ENCODE results near the gene SHISAL2A.

The SHISAL2A gene

DNA sequence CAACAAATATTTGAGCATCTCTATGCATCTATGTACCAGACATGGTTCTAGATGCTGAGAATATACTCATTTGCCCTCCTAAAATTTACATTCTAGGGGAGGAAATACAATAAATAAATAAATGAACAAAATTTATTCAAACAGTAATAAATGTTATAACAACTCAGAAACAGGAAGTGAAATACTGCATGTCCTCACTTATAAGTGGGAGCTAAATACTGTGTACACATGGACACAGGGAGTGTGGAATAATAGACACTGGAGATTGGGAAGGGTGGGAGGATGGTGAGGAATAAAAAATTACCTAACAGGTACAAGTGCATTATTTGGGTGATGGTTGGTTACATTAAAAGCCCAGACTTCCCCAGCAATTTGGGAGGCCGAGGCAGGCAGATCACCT lies 60.9 kb downstream of the SHISAL2A start:
- no peak for ATAC-seq
- no peak for TF ChIP-seq ARNTL (CRISPR knock-in tag; IDR thresholded peaks at IDR 0.05; ENCODE audit: borderline replicate concordance, low read depth)
- no peak for TF ChIP-seq OSR1 (CRISPR knock-in tag; IDR thresholded peaks at IDR 0.05)
- no peak for TF ChIP-seq PPARA (CRISPR knock-in tag; IDR thresholded peaks at IDR 0.05; ENCODE audit: borderline replicate concordance)
- TF ChIP-seq, protein P1, sequence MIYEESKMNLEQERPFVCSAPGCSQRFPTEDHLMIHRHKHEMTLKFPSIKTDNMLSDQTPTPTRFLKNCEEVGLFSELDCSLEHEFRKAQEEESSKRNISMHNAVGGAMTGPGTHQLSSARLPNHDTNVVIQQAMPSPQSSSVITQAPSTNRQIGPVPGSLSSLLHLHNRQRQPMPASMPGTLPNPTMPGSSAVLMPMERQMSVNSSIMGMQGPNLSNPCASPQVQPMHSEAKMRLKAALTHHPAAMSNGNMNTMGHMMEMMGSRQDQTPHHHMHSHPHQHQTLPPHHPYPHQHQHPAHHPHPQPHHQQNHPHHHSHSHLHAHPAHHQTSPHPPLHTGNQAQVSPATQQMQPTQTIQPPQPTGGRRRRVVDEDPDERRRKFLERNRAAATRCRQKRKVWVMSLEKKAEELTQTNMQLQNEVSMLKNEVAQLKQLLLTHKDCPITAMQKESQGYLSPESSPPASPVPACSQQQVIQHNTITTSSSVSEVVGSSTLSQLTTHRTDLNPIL (CRISPR knock-in tag; IDR thresholded peaks at IDR 0.05; ENCODE audit: low read depth), result no peak
- TF ChIP-seq ZNF8 (CRISPR knock-in tag; IDR thresholded peaks at IDR 0.05), result no peak
- TF ChIP-seq, protein P2, sequence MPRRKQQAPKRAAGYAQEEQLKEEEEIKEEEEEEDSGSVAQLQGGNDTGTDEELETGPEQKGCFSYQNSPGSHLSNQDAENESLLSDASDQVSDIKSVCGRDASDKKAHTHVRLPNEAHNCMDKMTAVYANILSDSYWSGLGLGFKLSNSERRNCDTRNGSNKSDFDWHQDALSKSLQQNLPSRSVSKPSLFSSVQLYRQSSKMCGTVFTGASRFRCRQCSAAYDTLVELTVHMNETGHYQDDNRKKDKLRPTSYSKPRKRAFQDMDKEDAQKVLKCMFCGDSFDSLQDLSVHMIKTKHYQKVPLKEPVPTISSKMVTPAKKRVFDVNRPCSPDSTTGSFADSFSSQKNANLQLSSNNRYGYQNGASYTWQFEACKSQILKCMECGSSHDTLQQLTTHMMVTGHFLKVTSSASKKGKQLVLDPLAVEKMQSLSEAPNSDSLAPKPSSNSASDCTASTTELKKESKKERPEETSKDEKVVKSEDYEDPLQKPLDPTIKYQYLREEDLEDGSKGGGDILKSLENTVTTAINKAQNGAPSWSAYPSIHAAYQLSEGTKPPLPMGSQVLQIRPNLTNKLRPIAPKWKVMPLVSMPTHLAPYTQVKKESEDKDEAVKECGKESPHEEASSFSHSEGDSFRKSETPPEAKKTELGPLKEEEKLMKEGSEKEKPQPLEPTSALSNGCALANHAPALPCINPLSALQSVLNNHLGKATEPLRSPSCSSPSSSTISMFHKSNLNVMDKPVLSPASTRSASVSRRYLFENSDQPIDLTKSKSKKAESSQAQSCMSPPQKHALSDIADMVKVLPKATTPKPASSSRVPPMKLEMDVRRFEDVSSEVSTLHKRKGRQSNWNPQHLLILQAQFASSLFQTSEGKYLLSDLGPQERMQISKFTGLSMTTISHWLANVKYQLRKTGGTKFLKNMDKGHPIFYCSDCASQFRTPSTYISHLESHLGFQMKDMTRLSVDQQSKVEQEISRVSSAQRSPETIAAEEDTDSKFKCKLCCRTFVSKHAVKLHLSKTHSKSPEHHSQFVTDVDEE (CRISPR knock-in tag; IDR thresholded peaks at IDR 0.05), result no peak
- no peak for TF ChIP-seq ZFP3 (CRISPR knock-in tag; IDR thresholded peaks at IDR 0.05)
- no peak for TF ChIP-seq CSDC2 (CRISPR knock-in tag; IDR thresholded peaks at IDR 0.05)
- TF ChIP-seq, protein P3, sequence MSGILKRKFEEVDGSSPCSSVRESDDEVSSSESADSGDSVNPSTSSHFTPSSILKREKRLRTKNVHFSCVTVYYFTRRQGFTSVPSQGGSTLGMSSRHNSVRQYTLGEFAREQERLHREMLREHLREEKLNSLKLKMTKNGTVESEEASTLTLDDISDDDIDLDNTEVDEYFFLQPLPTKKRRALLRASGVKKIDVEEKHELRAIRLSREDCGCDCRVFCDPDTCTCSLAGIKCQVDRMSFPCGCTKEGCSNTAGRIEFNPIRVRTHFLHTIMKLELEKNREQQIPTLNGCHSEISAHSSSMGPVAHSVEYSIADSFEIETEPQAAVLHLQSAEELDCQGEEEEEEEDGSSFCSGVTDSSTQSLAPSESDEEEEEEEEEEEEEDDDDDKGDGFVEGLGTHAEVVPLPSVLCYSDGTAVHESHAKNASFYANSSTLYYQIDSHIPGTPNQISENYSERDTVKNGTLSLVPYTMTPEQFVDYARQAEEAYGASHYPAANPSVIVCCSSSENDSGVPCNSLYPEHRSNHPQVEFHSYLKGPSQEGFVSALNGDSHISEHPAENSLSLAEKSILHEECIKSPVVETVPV (CRISPR knock-in tag; IDR thresholded peaks at IDR 0.05), result no peak
- TF ChIP-seq, protein P4, sequence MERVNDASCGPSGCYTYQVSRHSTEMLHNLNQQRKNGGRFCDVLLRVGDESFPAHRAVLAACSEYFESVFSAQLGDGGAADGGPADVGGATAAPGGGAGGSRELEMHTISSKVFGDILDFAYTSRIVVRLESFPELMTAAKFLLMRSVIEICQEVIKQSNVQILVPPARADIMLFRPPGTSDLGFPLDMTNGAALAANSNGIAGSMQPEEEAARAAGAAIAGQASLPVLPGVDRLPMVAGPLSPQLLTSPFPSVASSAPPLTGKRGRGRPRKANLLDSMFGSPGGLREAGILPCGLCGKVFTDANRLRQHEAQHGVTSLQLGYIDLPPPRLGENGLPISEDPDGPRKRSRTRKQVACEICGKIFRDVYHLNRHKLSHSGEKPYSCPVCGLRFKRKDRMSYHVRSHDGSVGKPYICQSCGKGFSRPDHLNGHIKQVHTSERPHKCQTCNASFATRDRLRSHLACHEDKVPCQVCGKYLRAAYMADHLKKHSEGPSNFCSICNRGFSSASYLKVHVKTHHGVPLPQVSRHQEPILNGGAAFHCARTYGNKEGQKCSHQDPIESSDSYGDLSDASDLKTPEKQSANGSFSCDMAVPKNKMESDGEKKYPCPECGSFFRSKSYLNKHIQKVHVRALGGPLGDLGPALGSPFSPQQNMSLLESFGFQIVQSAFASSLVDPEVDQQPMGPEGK (CRISPR knock-in tag; IDR thresholded peaks at IDR 0.05; ENCODE audit: borderline replicate concordance), result no peak
- TF ChIP-seq ISL1 (CRISPR knock-in tag; IDR thresholded peaks at IDR 0.05), result no peak
- no peak for TF ChIP-seq GLIS3 (CRISPR knock-in tag; IDR thresholded peaks at IDR 0.05)
- TF ChIP-seq ZFP30 (CRISPR knock-in tag; IDR thresholded peaks at IDR 0.05), result no peak

DNA sequence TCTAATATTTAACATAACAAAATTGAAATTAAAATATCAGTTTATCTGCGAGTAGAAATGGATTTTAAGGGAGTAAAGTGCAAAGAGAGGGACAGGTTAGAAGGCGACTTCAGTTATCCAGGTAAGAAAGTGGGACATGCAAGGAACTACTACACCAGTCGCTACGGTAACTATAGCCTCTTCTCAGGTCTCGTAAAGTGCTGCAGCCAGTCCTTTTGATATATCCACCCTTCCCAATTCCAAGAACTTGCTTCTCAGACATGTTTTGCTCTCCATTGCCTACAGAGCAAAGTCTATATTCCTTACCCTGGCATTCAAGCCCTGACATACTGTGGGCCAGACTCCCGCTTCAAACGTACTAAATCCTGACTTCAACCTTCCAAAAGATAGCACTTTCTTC lies 62.7 kb downstream of the SHISAL2A start:
- TF ChIP-seq, protein P3 (CRISPR knock-in tag; IDR thresholded peaks at IDR 0.05), result no peak
- no peak for TF ChIP-seq OSR1 (CRISPR knock-in tag; IDR thresholded peaks at IDR 0.05)
- TF ChIP-seq, protein P5, sequence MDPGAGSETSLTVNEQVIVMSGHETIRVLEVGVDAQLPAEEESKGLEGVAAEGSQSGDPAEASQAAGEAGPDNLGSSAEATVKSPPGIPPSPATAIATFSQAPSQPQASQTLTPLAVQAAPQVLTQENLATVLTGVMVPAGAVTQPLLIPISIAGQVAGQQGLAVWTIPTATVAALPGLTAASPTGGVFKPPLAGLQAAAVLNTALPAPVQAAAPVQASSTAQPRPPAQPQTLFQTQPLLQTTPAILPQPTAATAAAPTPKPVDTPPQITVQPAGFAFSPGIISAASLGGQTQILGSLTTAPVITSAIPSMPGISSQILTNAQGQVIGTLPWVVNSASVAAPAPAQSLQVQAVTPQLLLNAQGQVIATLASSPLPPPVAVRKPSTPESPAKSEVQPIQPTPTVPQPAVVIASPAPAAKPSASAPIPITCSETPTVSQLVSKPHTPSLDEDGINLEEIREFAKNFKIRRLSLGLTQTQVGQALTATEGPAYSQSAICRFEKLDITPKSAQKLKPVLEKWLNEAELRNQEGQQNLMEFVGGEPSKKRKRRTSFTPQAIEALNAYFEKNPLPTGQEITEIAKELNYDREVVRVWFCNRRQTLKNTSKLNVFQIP (CRISPR knock-in tag; IDR thresholded peaks at IDR 0.05; ENCODE audit: borderline replicate concordance, low read depth), result no peak
- TF ChIP-seq, protein P4 (CRISPR knock-in tag; IDR thresholded peaks at IDR 0.05; ENCODE audit: borderline replicate concordance), result no peak
- TF ChIP-seq ESRRG (CRISPR knock-in tag; IDR thresholded peaks at IDR 0.05), result no peak
- TF ChIP-seq, protein P2 (CRISPR knock-in tag; IDR thresholded peaks at IDR 0.05), result no peak
- TF ChIP-seq TOX (CRISPR knock-in tag; IDR thresholded peaks at IDR 0.05; ENCODE audit: borderline replicate concordance), result no peak
- no peak for ATAC-seq

Data from SK-N-SH treated with all-trans-retinoic acid at 6 μM for 48 hours (cell line).